Pons (tissue), 1 donor: Measurements from ENCODE around the gene KISS1R.
"Not testable (repeated sequence)": the region's sequence is repeated elsewhere in the genome, so short reads cannot be mapped to it uniquely, and the experiment has no call there.

ENCODE experiments used
- DNase-seq: peaks from one replicate; pipeline ENCODE4 v3.0.0-alpha.2; 2016; ENCODE audit warnings: low spot score

The KISS1R gene

GRCh38 chr19:881385-882071, 35.6 kb upstream of the KISS1R start:
- no peak for DNase-seq

GRCh38 chr19:882871-883497, 34.1 kb upstream of the KISS1R start:
- no peak for DNase-seq

- no peak for DNase-seq
Measured at GRCh38 chr19:883661-884211, 33.4 kb upstream of the KISS1R start.

GRCh38 chr19:884420-885211, 32.5 kb upstream of the KISS1R start:
- no peak for DNase-seq

GRCh38 chr19:885536-886224, 31.5 kb upstream of the KISS1R start:
- DNase-seq: no peak

- no peak for DNase-seq
Measured at GRCh38 chr19:887072-887471, 30.1 kb upstream of the KISS1R start.

- no peak for DNase-seq
Measured at GRCh38 chr19:887599-887998, 29.5 kb upstream of the KISS1R start.

- DNase-seq: no peak
Measured at GRCh38 chr19:888581-889385, 28.4 kb upstream of the KISS1R start.

- DNase-seq: no peak
Measured at GRCh38 chr19:889662-890295, 27.4 kb upstream of the KISS1R start.

GRCh38 chr19:890831-891230, 26.3 kb upstream of the KISS1R start:
- DNase-seq: no peak

GRCh38 chr19:891421-892200, 25.5 kb upstream of the KISS1R start:
- DNase-seq: not testable (repeated sequence)

GRCh38 chr19:892243-892893, 24.8 kb upstream of the KISS1R start:
- DNase-seq: no peak

GRCh38 chr19:892894-893689, 24.0 kb upstream of the KISS1R start, which contains the start of the genes MED16 and RNU6-9:
MED16 (minus strand) TSS chr19:893187; CDS start chr19:891131, 2,056 bp downstream.
RNU6-9 (plus strand) TSS chr19:893484.
- peak; percentile 96 for DNase-seq

GRCh38 chr19:896434-896833, 20.7 kb upstream of the KISS1R start:
- no peak for DNase-seq

- no peak for DNase-seq
Measured at GRCh38 chr19:896999-897398, 20.1 kb upstream of the KISS1R start.

- DNase-seq: no peak
Measured at GRCh38 chr19:897442-898039, 19.6 kb upstream of the KISS1R start.

GRCh38 chr19:898663-899062, 18.5 kb upstream of the KISS1R start:
- no peak for DNase-seq
